GM19328 (cell line): ENCODE measurements around the gene GNAO1.

ENCODE experiments used
- ATAC-seq: cut with Tn5 transposase; IDR thresholded peaks from one replicate; pipeline ENCODE4 v1.9.1; 2021; ENCODE audit warnings: mild to moderate bottlenecking, moderate library complexity; ENCODE audit not compliant: unreplicated experiment

The GNAO1 gene

GRCh38 chr16:56191156-56191815 lies at the start of gene GNAO1:
Gene GNAO1 (plus strand): TSS chr16:56191489. CDS start chr16:56192236, 747 bp downstream.
- no peak for ATAC-seq

- ATAC-seq: no peak
Measured at GRCh38 chr16:56143666-56144065, 47.6 kb upstream of the GNAO1 start.

GRCh38 chr16:56145369-56145768 lies 45.9 kb upstream of the GNAO1 start:
- no peak for ATAC-seq

- no peak for ATAC-seq
Measured at GRCh38 chr16:56151621-56152020, 39.7 kb upstream of the GNAO1 start.

- ATAC-seq: no peak
Measured at GRCh38 chr16:56161658-56162057, 29.6 kb upstream of the GNAO1 start.

GRCh38 chr16:56163089-56163488 lies 28.2 kb upstream of the GNAO1 start:
- no peak for ATAC-seq

GRCh38 chr16:56163938-56164337 lies 27.4 kb upstream of the GNAO1 start:
- peak; percentile 57 for ATAC-seq

- ATAC-seq: no peak
Measured at GRCh38 chr16:56164636-56165035, 26.7 kb upstream of the GNAO1 start.

- no peak for ATAC-seq
Measured at GRCh38 chr16:56174411-56174810, 16.9 kb upstream of the GNAO1 start.

GRCh38 chr16:56181401-56181800 lies 9.9 kb upstream of the GNAO1 start:
- ATAC-seq: no peak

GRCh38 chr16:56183266-56183665 lies 8.0 kb upstream of the GNAO1 start:
- ATAC-seq: no peak

GRCh38 chr16:56190048-56190676 lies 1.1 kb upstream of the GNAO1 start:
- ATAC-seq: no peak

GRCh38 chr16:56190677-56191155 lies 573 bp upstream of the GNAO1 start:
- no peak for ATAC-seq

- ATAC-seq: no peak
Measured at GRCh38 chr16:56191835-56192634, 746 bp downstream of the GNAO1 start.

- ATAC-seq: no peak
Measured at GRCh38 chr16:56192635-56192945, 1.3 kb downstream of the GNAO1 start.

- no peak for ATAC-seq
Measured at GRCh38 chr16:56192986-56193945, 2.0 kb downstream of the GNAO1 start.

GRCh38 chr16:56193951-56194726 lies 2.9 kb downstream of the GNAO1 start:
- no peak for ATAC-seq

GRCh38 chr16:56195151-56195550 lies 3.9 kb downstream of the GNAO1 start:
- ATAC-seq: no peak

GRCh38 chr16:56196381-56196780 lies 5.1 kb downstream of the GNAO1 start:
- ATAC-seq: no peak
